ENCODE data around the gene SAT1.

SAT1 gene

GRCh38 chrX:23786268-23786815 lies 3.4 kb downstream of the SAT1 start:
- H3K9ac ChIP-seq (ENCODE audit: low read depth, low read length): no peak overlapping the region
- H3K4me1 ChIP-seq (ENCODE audit: insufficient read depth, low read length): peaks cover 7% of the 10 kb centered on the region
- H3K36me3 ChIP-seq (ENCODE audit: insufficient read depth, low read length): peaks cover 3% of the 10 kb centered on the region; the same call in 1 of the 2 replicates
- no peaks in the 10 kb centered on the region for H3K9me3 ChIP-seq (ENCODE audit: control insufficient read depth, insufficient read depth, low read length)

- Histone ChIP-seq H3K36me3 (ENCODE audit: insufficient read depth, low read length) (peaks cover 3% of the 10 kb centered on the region; the same call in 1 of the 2 replicates), H3K9ac (ENCODE audit: low read depth, low read length) (no peak overlapping the region), H3K9me3 (ENCODE audit: control insufficient read depth, insufficient read depth, low read length) (no peaks in the 10 kb centered on the region), H3K4me1 (ENCODE audit: insufficient read depth, low read length) (no peaks in the 10 kb centered on the region)
Observed at GRCh38 chrX:23787745-23788118, 4.8 kb downstream of the SAT1 start.

GRCh38 chrX:23788521-23788920 lies 5.5 kb downstream of the SAT1 start:
- H3K4me1 ChIP-seq (ENCODE audit: insufficient read depth, low read length): peaks cover 6% of the 10 kb centered on the region; the same call in 1 of the 2 replicates
- no peak overlapping the region for H3K9ac ChIP-seq (ENCODE audit: low read depth, low read length)

GRCh38 chrX:23788946-23789345 lies 6.0 kb downstream of the SAT1 start:
- Histone ChIP-seq H3K9ac (ENCODE audit: low read depth, low read length) (no peak overlapping the region), H3K4me1 (ENCODE audit: insufficient read depth, low read length) (peaks cover 6% of the 10 kb centered on the region; the same call in 1 of the 2 replicates), H3K36me3 (ENCODE audit: insufficient read depth, low read length) (peaks cover 3% of the 10 kb centered on the region; the same call in 1 of the 2 replicates), H3K9me3 (ENCODE audit: control insufficient read depth, insufficient read depth, low read length) (no peaks in the 10 kb centered on the region)

More at GRCh38 chrX:23788521-23788920, 5.5 kb downstream of the SAT1 start:
- Histone ChIP-seq H3K36me3 (ENCODE audit: insufficient read depth, low read length) (peaks cover 3% of the 10 kb centered on the region; the same call in 1 of the 2 replicates), H3K9me3 (ENCODE audit: control insufficient read depth, insufficient read depth, low read length) (no peaks in the 10 kb centered on the region)

- Histone ChIP-seq H3K9me3 (ENCODE audit: control insufficient read depth, insufficient read depth, low read length) (no peaks in the 10 kb centered on the region), H3K4me1 (ENCODE audit: insufficient read depth, low read length) (peaks cover 6% of the 10 kb centered on the region; the same call in 1 of the 2 replicates), H3K36me3 (ENCODE audit: insufficient read depth, low read length) (peaks cover 3% of the 10 kb centered on the region; the same call in 1 of the 2 replicates), H3K9ac (ENCODE audit: low read depth, low read length) (no peak overlapping the region)
Observed at GRCh38 chrX:23789386-23790154, 6.6 kb downstream of the SAT1 start.

- H3K36me3 ChIP-seq (ENCODE audit: insufficient read depth, low read length): peaks cover 3% of the 10 kb centered on the region; the same call in 1 of the 2 replicates
- no peaks in the 10 kb centered on the region for H3K9me3 ChIP-seq (ENCODE audit: control insufficient read depth, insufficient read depth, low read length)
- peaks cover 8% of the 10 kb centered on the region for H3K4me1 ChIP-seq (ENCODE audit: insufficient read depth, low read length)
- H3K9ac ChIP-seq (ENCODE audit: low read depth, low read length): no peak overlapping the region
Observed at GRCh38 chrX:23790155-23790497, 7.2 kb downstream of the SAT1 start.

- peaks cover 10% of the 10 kb centered on the region for H3K4me1 ChIP-seq (ENCODE audit: insufficient read depth, low read length)
- H3K9me3 ChIP-seq (ENCODE audit: control insufficient read depth, insufficient read depth, low read length): no peaks in the 10 kb centered on the region
- no peaks in the 10 kb centered on the region for H3K36me3 ChIP-seq (ENCODE audit: insufficient read depth, low read length)
- H3K9ac ChIP-seq (ENCODE audit: low read depth, low read length): no peak overlapping the region
Observed at GRCh38 chrX:23792861-23793553, 10.0 kb downstream of the SAT1 start.

- no peaks in the 10 kb centered on the region for H3K36me3 ChIP-seq (ENCODE audit: insufficient read depth, low read length)
- H3K9me3 ChIP-seq (ENCODE audit: control insufficient read depth, insufficient read depth, low read length): no peaks in the 10 kb centered on the region
- no peak overlapping the region for H3K9ac ChIP-seq (ENCODE audit: low read depth, low read length)
- H3K4me1 ChIP-seq (ENCODE audit: insufficient read depth, low read length): peaks cover 10% of the 10 kb centered on the region
Observed at GRCh38 chrX:23795221-23795620, 12.2 kb downstream of the SAT1 start.

GRCh38 chrX:23797371-23798128 lies 14.6 kb downstream of the SAT1 start:
- H3K9me3 ChIP-seq (ENCODE audit: control insufficient read depth, insufficient read depth, low read length): no peaks in the 10 kb centered on the region
- no peak overlapping the region for H3K9ac ChIP-seq (ENCODE audit: low read depth, low read length)

GRCh38 chrX:23799469-23800065 lies 16.6 kb downstream of the SAT1 start:
- Histone ChIP-seq H3K9ac (ENCODE audit: low read depth, low read length) (no peak overlapping the region), H3K4me1 (ENCODE audit: insufficient read depth, low read length) (peaks cover 14% of the 10 kb centered on the region), H3K36me3 (ENCODE audit: insufficient read depth, low read length) (no peaks in the 10 kb centered on the region), H3K9me3 (ENCODE audit: control insufficient read depth, insufficient read depth, low read length) (no peaks in the 10 kb centered on the region)

More at GRCh38 chrX:23797371-23798128, 14.6 kb downstream of the SAT1 start:
- Histone ChIP-seq H3K4me1 (ENCODE audit: insufficient read depth, low read length) (peaks cover 10% of the 10 kb centered on the region), H3K36me3 (ENCODE audit: insufficient read depth, low read length) (no peaks in the 10 kb centered on the region)

- no peaks in the 10 kb centered on the region for H3K36me3 ChIP-seq (ENCODE audit: insufficient read depth, low read length)
- H3K9ac ChIP-seq (ENCODE audit: low read depth, low read length): no peak overlapping the region
- H3K4me1 ChIP-seq (ENCODE audit: insufficient read depth, low read length): peaks cover 12% of the 10 kb centered on the region
- H3K9me3 ChIP-seq (ENCODE audit: control insufficient read depth, insufficient read depth, low read length): no peaks in the 10 kb centered on the region
Observed at GRCh38 chrX:23802431-23802830, 19.5 kb downstream of the SAT1 start.

GRCh38 chrX:23803931-23804381 lies 21.0 kb downstream of the SAT1 start:
- peaks cover 12% of the 10 kb centered on the region for H3K4me1 ChIP-seq (ENCODE audit: insufficient read depth, low read length)
- no peak overlapping the region for H3K9ac ChIP-seq (ENCODE audit: low read depth, low read length)
- no peaks in the 10 kb centered on the region for H3K36me3 ChIP-seq (ENCODE audit: insufficient read depth, low read length)
- no peaks in the 10 kb centered on the region for H3K9me3 ChIP-seq (ENCODE audit: control insufficient read depth, insufficient read depth, low read length)

GRCh38 chrX:23804578-23804977 lies 21.6 kb downstream of the SAT1 start:
- H3K9ac ChIP-seq (ENCODE audit: low read depth, low read length): no peak overlapping the region
- peaks cover 12% of the 10 kb centered on the region for H3K4me1 ChIP-seq (ENCODE audit: insufficient read depth, low read length)
- H3K9me3 ChIP-seq (ENCODE audit: control insufficient read depth, insufficient read depth, low read length): no peaks in the 10 kb centered on the region
- no peaks in the 10 kb centered on the region for H3K36me3 ChIP-seq (ENCODE audit: insufficient read depth, low read length)

GRCh38 chrX:23805389-23805788 lies 22.4 kb downstream of the SAT1 start:
- H3K9me3 ChIP-seq (ENCODE audit: control insufficient read depth, insufficient read depth, low read length): no peaks in the 10 kb centered on the region
- peaks cover 12% of the 10 kb centered on the region for H3K4me1 ChIP-seq (ENCODE audit: insufficient read depth, low read length)
- H3K36me3 ChIP-seq (ENCODE audit: insufficient read depth, low read length): no peaks in the 10 kb centered on the region
- no peak overlapping the region for H3K9ac ChIP-seq (ENCODE audit: low read depth, low read length)

Data from ES-I3 (cell line).